Activated B cell treated with CpG ODN at 0.5 μM for 24 hours (primary cell): ENCODE results near the gene FTH1. TPM values are rescaled to one million over a fixed set of nuclear protein-coding genes. Genes with fewer than 3 reads are reported as not detected.

Experiments used
- ATAC-seq: fragments of 200-7000 bp; cut with Tn5 transposase; one replicate; pipeline ENCODE4 v1.10.0; 2021; ENCODE audit warnings: low read depth, mild to moderate bottlenecking, moderate library complexity
- CTCF ChIA-PET: fragments of 350-600 bp; sonication (Branson Sonifier 250); formaldehyde crosslinking; loops from one replicate; lab custom pipeline; 2021; ENCODE audit warnings: antibody characterized with exemption; lab: Charles Lee
- POLR2A ChIA-PET: fragments of 350-600 bp; sonication (Branson Sonifier 250); formaldehyde crosslinking; loops from one replicate; lab custom pipeline; 2021; ENCODE audit warnings: antibody characterized with exemption; lab: Charles Lee
- DNase-seq: peaks from one replicate; pipeline ENCODE4 v3.0.0; 2022
- H3K27ac Mint-ChIP-seq: one replicate; pipeline ENCODE4 v1.8.0; 2020; ENCODE audit warnings: mixed read lengths
- H3K27me3 Mint-ChIP-seq: one replicate; pipeline ENCODE4 v1.8.0; 2021; ENCODE audit warnings: mixed read lengths
- H3K36me3 Mint-ChIP-seq: one replicate; pipeline ENCODE4 v1.8.0; 2021; ENCODE audit warnings: low read depth, mixed read lengths
- H3K4me1 Mint-ChIP-seq: one replicate; pipeline ENCODE4 v1.8.0; 2021; ENCODE audit warnings: mixed read lengths
- H3K4me3 Mint-ChIP-seq: one replicate; pipeline ENCODE4 v1.8.0; 2020; ENCODE audit warnings: mild to moderate bottlenecking, mixed read lengths
- H3K9me3 Mint-ChIP-seq: one replicate; pipeline ENCODE4 v1.8.0; 2020; ENCODE audit warnings: mixed read lengths
- CTCF ChIP-seq: fragments of 200-600 bp; IDR thresholded peaks from one replicate; pipeline ENCODE4 v1.8.0; 2022; ENCODE audit warnings: antibody characterized with exemption, mild to moderate bottlenecking
- intact Hi-C: fragments of 100-400 bp; cut with micrococcal nuclease; formaldehyde crosslinking; loops from one replicate; pipeline ENCODE4 v1.15.1; 2024
- total RNA-seq: library from RNA; stranded (reverse); gene quantifications from 2 replicates; pipeline ENCODE4 v1.2.3, GENCODE V29; 2022

Gene FTH1
- total RNA-seq, 1 donor from 2014 or later, result 865 TPM

GRCh38 chr11:61978703-61979661 lies 11.5 kb upstream of the FTH1 start:
- ChIA-PET CTCF (no interaction called here), POLR2A (interaction anchor here (2.1 kb wide), 1 partner anchor 11 kb away, joined by 15 read pairs; the partner anchor contains the start of gene FTH1)
- ATAC-seq, result no peak
- no peak overlapping the region for H3K4me3 Mint-ChIP-seq
- H3K4me1 Mint-ChIP-seq, result peaks cover 5% of the 10 kb centered on the region
- no peak overlapping the region for H3K27ac Mint-ChIP-seq
- no peak for TF ChIP-seq CTCF
- DNase-seq, result no peak
- no peaks in the 10 kb centered on the region for H3K9me3 Mint-ChIP-seq
- H3K27me3 Mint-ChIP-seq, result no peaks in the 10 kb centered on the region
- intact Hi-C loops, result no loop called here
- no peaks in the 10 kb centered on the region for H3K36me3 Mint-ChIP-seq

GRCh38 chr11:61976813-61977475 lies 9.5 kb upstream of the FTH1 start:
- Mint-ChIP-seq H3K4me1 (peaks cover 17% of the 10 kb centered on the region), H3K4me3 (no peak overlapping the region), H3K27me3 (no peaks in the 10 kb centered on the region), H3K36me3 (no peaks in the 10 kb centered on the region), H3K27ac (no peak overlapping the region), H3K9me3 (no peaks in the 10 kb centered on the region)
- intact Hi-C loops, result no loop called here
- no peak for TF ChIP-seq CTCF
- ATAC-seq, result no peak
- DNase-seq, result no peak
- POLR2A ChIA-PET, result interaction anchor here (0.6 to 2.0 kb wide), 2 partner anchors 9 to 10 kb away, joined by 3 to 10 read pairs; partner anchors contain the start of gene FTH1
- CTCF ChIA-PET, result no interaction called here

DNA sequence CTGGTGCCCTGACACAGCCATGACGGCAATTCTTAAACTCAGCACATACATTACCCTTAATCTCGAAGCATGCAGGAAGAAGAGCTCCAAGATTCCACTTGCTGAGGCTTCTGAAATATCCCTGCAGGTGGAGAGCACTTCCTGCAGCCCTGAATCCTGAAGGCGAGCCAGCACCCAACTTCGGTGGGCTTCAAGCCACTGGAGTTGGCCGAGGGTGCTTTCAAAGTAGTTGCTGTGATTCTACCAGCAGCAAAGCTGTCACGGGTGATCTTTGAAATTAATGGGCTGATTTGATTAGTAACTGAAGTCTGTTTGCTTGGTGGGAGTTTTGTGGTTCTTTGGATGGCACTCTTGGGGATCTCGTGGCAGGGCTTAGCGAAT lies 9.0 kb upstream of the FTH1 start:
- no peak overlapping the region for H3K27ac Mint-ChIP-seq
- CTCF ChIA-PET, result no interaction called here
- H3K4me1 Mint-ChIP-seq, result peaks cover 22% of the 10 kb centered on the region
- H3K4me3 Mint-ChIP-seq, result no peak overlapping the region
- no peak for TF ChIP-seq CTCF
- H3K36me3 Mint-ChIP-seq, result no peaks in the 10 kb centered on the region
- no peaks in the 10 kb centered on the region for H3K9me3 Mint-ChIP-seq
- no peak for ATAC-seq
- POLR2A ChIA-PET, result interaction anchor here (0.8 to 2.0 kb wide), 2 partner anchors 9 to 11 kb away, joined by 3 to 10 read pairs; partner anchors contain the start of gene FTH1
- no peaks in the 10 kb centered on the region for H3K27me3 Mint-ChIP-seq
- intact Hi-C loops, result no loop called here
- no peak for DNase-seq

DNA sequence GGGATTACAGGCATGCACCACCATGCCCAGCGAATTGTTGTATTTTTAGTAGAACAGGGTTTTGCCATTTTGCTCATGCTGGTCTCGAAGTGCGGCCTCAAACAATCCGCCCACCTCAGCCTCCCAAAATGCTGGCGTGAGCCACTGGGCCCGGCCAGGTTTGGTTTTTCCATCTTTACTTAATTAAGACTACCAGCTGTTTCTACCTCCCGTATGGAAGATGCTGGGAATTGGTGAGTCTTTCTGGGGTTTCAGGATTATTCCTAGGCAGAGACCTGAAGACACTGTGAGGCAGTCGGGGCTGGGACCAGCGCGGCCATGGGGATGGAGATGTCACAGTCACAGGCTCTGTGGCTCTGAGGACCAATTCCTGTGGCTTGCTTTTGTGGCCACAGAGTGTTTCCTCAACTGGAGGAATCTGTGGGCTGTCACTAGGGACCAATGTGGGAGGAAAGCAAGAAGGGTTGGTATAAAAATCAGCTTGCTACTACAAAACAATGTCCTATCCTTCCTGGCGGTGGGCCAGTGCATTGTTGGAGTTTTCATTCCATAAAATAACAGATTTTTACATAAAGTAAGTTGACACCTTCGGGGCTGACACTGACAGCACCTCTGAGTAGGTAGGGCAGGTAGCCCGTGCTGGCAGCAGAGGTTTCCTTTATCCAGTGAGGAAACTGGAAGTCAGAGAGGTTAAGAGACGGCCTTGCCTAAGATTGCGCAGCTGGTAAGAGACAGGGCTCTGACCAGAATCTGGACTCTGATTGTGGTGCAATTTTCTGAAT lies 8.4 kb upstream of the FTH1 start:
- POLR2A ChIA-PET, result interaction anchor here (0.8 to 2.0 kb wide), 2 partner anchors 8 to 11 kb away, joined by 3 to 10 read pairs; partner anchors contain the start of gene FTH1
- CTCF ChIA-PET, result no interaction called here
- no peaks in the 10 kb centered on the region for H3K9me3 Mint-ChIP-seq
- intact Hi-C loops, result no loop called here
- H3K36me3 Mint-ChIP-seq, result no peaks in the 10 kb centered on the region
- H3K4me3 Mint-ChIP-seq, result no peak overlapping the region
- peaks cover 28% of the 10 kb centered on the region for H3K4me1 Mint-ChIP-seq
- no peak for TF ChIP-seq CTCF
- ATAC-seq, result no peak
- no peak overlapping the region for H3K27ac Mint-ChIP-seq
- DNase-seq, result no peak
- no peaks in the 10 kb centered on the region for H3K27me3 Mint-ChIP-seq
